Neural cell (in vitro differentiated cells): ENCODE data around the gene HSPB2. TPM values are rescaled to one million over a fixed set of nuclear protein-coding genes. Genes with fewer than 3 reads are reported as not detected.

Experiments
- H2AFZ ChIP-seq: fragments of 200-600, 300-800 bp; sonication (generic), shearing (Covaris generic); 2 replicates; pipeline ENCODE4 v1.6.0; 2014; ENCODE audit warnings: low read depth, mild to moderate bottlenecking, antibody characterized with exemption, low read length, moderate library complexity
- H3F3A ChIP-seq: fragments of 200-600 bp; shearing (Covaris generic); 2 replicates; pipeline ENCODE4 v1.6.1; 2016; ENCODE audit warnings: mild to moderate bottlenecking, moderate library complexity, mixed read lengths, antibody characterized with exemption, low read length; ENCODE audit not compliant: insufficient read depth, poor library complexity, severe bottlenecking
- H3K27ac ChIP-seq: fragments of 200-600, 300-800 bp; sonication (generic), shearing (Covaris generic); 2 replicates; pipeline ENCODE4 v1.5.1; 2014; ENCODE audit warnings: mild to moderate bottlenecking, low read length, moderate library complexity
- H3K27me3 ChIP-seq: fragments of 300-800, 200-600 bp; sonication (generic), shearing (Covaris generic); 2 replicates; pipeline ENCODE4 v1.6.0; 2014; ENCODE audit warnings: mild to moderate bottlenecking, low read depth, low read length, moderate library complexity; ENCODE audit not compliant: insufficient read depth
- H3K36me3 ChIP-seq: fragments of 300-800, 200-600 bp; sonication (generic), shearing (Covaris generic); 2 replicates; pipeline ENCODE4 v1.5.1; 2014; ENCODE audit warnings: mild to moderate bottlenecking, antibody characterized with exemption, low read length, moderate library complexity; ENCODE audit not compliant: insufficient read depth
- H3K4me2 ChIP-seq: fragments of 300-800, 200-600 bp; sonication (generic), shearing (Covaris generic); 2 replicates; pipeline ENCODE4 v1.6.0; 2014; ENCODE audit warnings: mild to moderate bottlenecking, low read length
- H3K4me3 ChIP-seq: fragments of 300-800, 200-600 bp; sonication (generic), shearing (Covaris generic); 2 replicates; pipeline ENCODE4 v1.5.1; 2014; ENCODE audit warnings: mild to moderate bottlenecking, low read length, moderate library complexity
- H3K79me2 ChIP-seq: fragments of 200-600 bp; shearing (Covaris generic); replicated peaks from 2 replicates; pipeline ENCODE4 v1.6.0; 2014; ENCODE audit warnings: mild to moderate bottlenecking, low read length, moderate library complexity; ENCODE audit not compliant: insufficient read depth
- H3K9ac ChIP-seq: fragments of 300-800, 200-600 bp; sonication (generic), shearing (Covaris generic); 2 replicates; pipeline ENCODE4 v1.6.1; 2016; ENCODE audit warnings: mild to moderate bottlenecking, low read length, mixed read lengths
- H3K9me2 ChIP-seq: fragments of 200-600 bp; shearing (Covaris generic); 2 replicates; pipeline ENCODE4 v1.6.1; 2016; ENCODE audit warnings: mild to moderate bottlenecking, low read length, mixed read lengths; ENCODE audit not compliant: insufficient read depth
- H3K9me3 ChIP-seq: fragments of 200-600, 300-800 bp; sonication (generic), shearing (Covaris generic); 2 replicates; pipeline ENCODE4 v1.6.1; 2016; ENCODE audit warnings: mild to moderate bottlenecking, mixed run types, low read length, moderate library complexity, mixed read lengths
- H4K20me1 ChIP-seq: fragments of 200-600 bp; shearing (Covaris generic); 2 replicates; pipeline ENCODE4 v1.6.1; 2016; ENCODE audit warnings: mild to moderate bottlenecking, mixed run types; ENCODE audit not compliant: insufficient read depth
- EP300 ChIP-seq: fragments of 450-650 bp; conservative IDR thresholded peaks from 2 replicates; pipeline ENCODE4 v1.6.1; 2014; ENCODE audit warnings: antibody characterized with exemption, mild to moderate bottlenecking, moderate library complexity; ENCODE audit not compliant: poor library complexity, severe bottlenecking
- EZH2 ChIP-seq: fragments of 200-600, 300-800 bp; shearing (Covaris generic), sonication (generic); IDR thresholded peaks from 2 replicates; pipeline ENCODE4 v1.6.1; 2014; ENCODE audit warnings: antibody characterized with exemption, low read length, borderline replicate concordance, mild to moderate bottlenecking; ENCODE audit not compliant: insufficient read depth, poor library complexity, severe bottlenecking
- MXI1 ChIP-seq: fragments of 450-650 bp; conservative IDR thresholded peaks from 2 replicates; pipeline ENCODE4 v1.6.1; 2014; ENCODE audit warnings: antibody characterized with exemption, mild to moderate bottlenecking; ENCODE audit not compliant: poor library complexity, severe bottlenecking
- POLR2AphosphoS5 ChIP-seq: IDR thresholded peaks from 2 replicates; pipeline ENCODE4 v1.6.1; 2012
- RAD21 ChIP-seq: fragments of 450-650 bp; conservative IDR thresholded peaks from 2 replicates; pipeline ENCODE4 v1.6.1; 2014; ENCODE audit warnings: antibody characterized with exemption, mild to moderate bottlenecking, moderate library complexity
- SMC3 ChIP-seq: fragments of 450-650 bp; conservative IDR thresholded peaks from 2 replicates; pipeline ENCODE4 v1.6.1; 2014; ENCODE audit warnings: antibody characterized with exemption, mild to moderate bottlenecking, moderate library complexity; ENCODE audit not compliant: poor library complexity
- TAF1 ChIP-seq: IDR thresholded peaks from 2 replicates; pipeline ENCODE4 v1.6.1; 2012; ENCODE audit warnings: low read depth
- polyA plus RNA-seq: library from polyadenylated mRNA; depleted of rRNA; stranded (reverse); fragments of >200 nt; gene quantifications from 2 replicates; pipeline ENCODE4 v1.2.3, GENCODE V29; 2014
- TF ChIP-seq, protein P1 (sequence below): fragments of 450-650 bp; IDR thresholded peaks from 2 replicates; pipeline ENCODE4 v1.5.1; 2014; ENCODE audit warnings: antibody characterized with exemption, mild to moderate bottlenecking, moderate library complexity; ENCODE audit not compliant: poor library complexity, severe bottlenecking
- TF ChIP-seq, protein P2 (sequence below): IDR thresholded peaks from 2 replicates; pipeline ENCODE4 v1.6.1; 2012; ENCODE audit warnings: borderline replicate concordance

HSPB2 gene
- polyA plus RNA-seq, 1 donor from 2014 or later, result not detected

GRCh38 chr11:111906680-111907079, 5.9 kb upstream of the HSPB2 start:
- Histone ChIP-seq H3K27me3 (no peaks in the 10 kb centered on the region), H2AFZ (no peak overlapping the region), H3K9me3 (no peaks in the 10 kb centered on the region), H3K27ac (no peak overlapping the region), H3K36me3 (no peaks in the 10 kb centered on the region), H3K4me2 (no peak overlapping the region), H3K9me2 (no peaks in the 10 kb centered on the region), H4K20me1 (no peaks in the 10 kb centered on the region), H3K9ac (no peak overlapping the region), H3K79me2 (no peaks in the 10 kb centered on the region), H3K4me3 (no peak overlapping the region), H3F3A (no peaks in the 10 kb centered on the region)
- TF ChIP-seq RAD21 (no peak), MXI1 (no peak), POLR2AphosphoS5 (no peak), EZH2 (no peak), SMC3 (no peak)
- TF ChIP-seq, protein P1, sequence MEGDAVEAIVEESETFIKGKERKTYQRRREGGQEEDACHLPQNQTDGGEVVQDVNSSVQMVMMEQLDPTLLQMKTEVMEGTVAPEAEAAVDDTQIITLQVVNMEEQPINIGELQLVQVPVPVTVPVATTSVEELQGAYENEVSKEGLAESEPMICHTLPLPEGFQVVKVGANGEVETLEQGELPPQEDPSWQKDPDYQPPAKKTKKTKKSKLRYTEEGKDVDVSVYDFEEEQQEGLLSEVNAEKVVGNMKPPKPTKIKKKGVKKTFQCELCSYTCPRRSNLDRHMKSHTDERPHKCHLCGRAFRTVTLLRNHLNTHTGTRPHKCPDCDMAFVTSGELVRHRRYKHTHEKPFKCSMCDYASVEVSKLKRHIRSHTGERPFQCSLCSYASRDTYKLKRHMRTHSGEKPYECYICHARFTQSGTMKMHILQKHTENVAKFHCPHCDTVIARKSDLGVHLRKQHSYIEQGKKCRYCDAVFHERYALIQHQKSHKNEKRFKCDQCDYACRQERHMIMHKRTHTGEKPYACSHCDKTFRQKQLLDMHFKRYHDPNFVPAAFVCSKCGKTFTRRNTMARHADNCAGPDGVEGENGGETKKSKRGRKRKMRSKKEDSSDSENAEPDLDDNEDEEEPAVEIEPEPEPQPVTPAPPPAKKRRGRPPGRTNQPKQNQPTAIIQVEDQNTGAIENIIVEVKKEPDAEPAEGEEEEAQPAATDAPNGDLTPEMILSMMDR, result no peak
- TF ChIP-seq, protein P2, sequence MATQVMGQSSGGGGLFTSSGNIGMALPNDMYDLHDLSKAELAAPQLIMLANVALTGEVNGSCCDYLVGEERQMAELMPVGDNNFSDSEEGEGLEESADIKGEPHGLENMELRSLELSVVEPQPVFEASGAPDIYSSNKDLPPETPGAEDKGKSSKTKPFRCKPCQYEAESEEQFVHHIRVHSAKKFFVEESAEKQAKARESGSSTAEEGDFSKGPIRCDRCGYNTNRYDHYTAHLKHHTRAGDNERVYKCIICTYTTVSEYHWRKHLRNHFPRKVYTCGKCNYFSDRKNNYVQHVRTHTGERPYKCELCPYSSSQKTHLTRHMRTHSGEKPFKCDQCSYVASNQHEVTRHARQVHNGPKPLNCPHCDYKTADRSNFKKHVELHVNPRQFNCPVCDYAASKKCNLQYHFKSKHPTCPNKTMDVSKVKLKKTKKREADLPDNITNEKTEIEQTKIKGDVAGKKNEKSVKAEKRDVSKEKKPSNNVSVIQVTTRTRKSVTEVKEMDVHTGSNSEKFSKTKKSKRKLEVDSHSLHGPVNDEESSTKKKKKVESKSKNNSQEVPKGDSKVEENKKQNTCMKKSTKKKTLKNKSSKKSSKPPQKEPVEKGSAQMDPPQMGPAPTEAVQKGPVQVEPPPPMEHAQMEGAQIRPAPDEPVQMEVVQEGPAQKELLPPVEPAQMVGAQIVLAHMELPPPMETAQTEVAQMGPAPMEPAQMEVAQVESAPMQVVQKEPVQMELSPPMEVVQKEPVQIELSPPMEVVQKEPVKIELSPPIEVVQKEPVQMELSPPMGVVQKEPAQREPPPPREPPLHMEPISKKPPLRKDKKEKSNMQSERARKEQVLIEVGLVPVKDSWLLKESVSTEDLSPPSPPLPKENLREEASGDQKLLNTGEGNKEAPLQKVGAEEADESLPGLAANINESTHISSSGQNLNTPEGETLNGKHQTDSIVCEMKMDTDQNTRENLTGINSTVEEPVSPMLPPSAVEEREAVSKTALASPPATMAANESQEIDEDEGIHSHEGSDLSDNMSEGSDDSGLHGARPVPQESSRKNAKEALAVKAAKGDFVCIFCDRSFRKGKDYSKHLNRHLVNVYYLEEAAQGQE, result no peak

DNA sequence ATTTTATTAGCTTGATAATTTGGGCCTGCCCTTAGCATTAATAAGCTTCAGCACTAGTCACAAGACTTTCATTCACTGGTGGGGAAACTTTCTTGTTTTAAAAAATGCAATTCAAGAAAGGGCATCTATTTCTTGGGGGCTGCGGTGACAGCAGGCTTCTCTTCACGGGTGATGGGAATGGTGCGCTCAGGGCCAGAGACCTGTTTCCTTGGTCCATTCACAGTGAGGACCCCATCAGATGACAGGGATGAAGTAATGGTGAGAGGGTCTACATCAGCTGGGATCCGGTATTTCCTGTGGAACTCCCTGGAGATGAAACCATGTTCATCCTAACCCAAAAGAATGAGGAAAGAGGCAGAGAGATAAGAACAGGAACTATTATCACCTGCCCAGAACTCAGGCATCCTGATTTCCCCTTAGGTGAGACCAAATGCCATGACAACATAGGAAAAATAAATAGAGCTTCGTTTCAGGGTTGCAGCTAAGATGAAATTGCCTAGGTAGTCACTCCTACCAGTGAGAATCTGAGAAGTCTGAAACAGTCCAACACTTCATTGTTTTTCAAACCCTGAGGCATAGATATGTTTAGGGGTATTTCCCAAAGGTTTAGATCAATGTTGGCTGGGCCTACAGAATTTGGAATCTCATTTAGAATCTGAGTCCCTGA, 3.8 kb upstream of the HSPB2 start:
- no peak overlapping the region for H3K27ac ChIP-seq
- H3K9me2 ChIP-seq, result no peaks in the 10 kb centered on the region
- H2AFZ ChIP-seq, result no peak overlapping the region
- no peaks in the 10 kb centered on the region for H3K36me3 ChIP-seq
- H3K4me3 ChIP-seq, result no peak overlapping the region
- H4K20me1 ChIP-seq, result no peaks in the 10 kb centered on the region
- TF ChIP-seq TAF1, result no peak
- no peak for TF ChIP-seq EP300
- no peaks in the 10 kb centered on the region for H3K9me3 ChIP-seq
- no peak overlapping the region for H3K9ac ChIP-seq
- no peak overlapping the region for H3K4me2 ChIP-seq
- H3F3A ChIP-seq, result no peaks in the 10 kb centered on the region
- no peaks in the 10 kb centered on the region for H3K79me2 ChIP-seq
- H3K27me3 ChIP-seq, result no peaks in the 10 kb centered on the region

- Histone ChIP-seq H3K9ac (no peak overlapping the region), H3K4me3 (no peak overlapping the region), H3K36me3 (no peaks in the 10 kb centered on the region), H2AFZ (no peak overlapping the region), H4K20me1 (no peaks in the 10 kb centered on the region), H3K79me2 (no peaks in the 10 kb centered on the region), H3K4me2 (no peak overlapping the region), H3F3A (no peaks in the 10 kb centered on the region), H3K9me2 (no peaks in the 10 kb centered on the region), H3K9me3 (no peaks in the 10 kb centered on the region), H3K27ac (no peak overlapping the region), H3K27me3 (no peaks in the 10 kb centered on the region)
- no peak for TF ChIP-seq RAD21
- no peak for TF ChIP-seq EP300
- no peak for TF ChIP-seq SMC3
- no peak for TF ChIP-seq EZH2
- no peak for TF ChIP-seq POLR2AphosphoS5
- TF ChIP-seq MXI1, result no peak
- TF ChIP-seq, protein P2, result no peak
Observed at GRCh38 chr11:111909378-111909777, 3.2 kb upstream of the HSPB2 start.
